Measurements from ENCODE around the gene SEC24B.

The SEC24B gene

GRCh38 chr4:109496875-109497274, 63.3 kb downstream of the SEC24B start:
- no peak overlapping the region for H3K4me3 ChIP-seq (ENCODE audit: low read depth, low read length)
- TF ChIP-seq MYC (IDR thresholded peaks at IDR 0.05; ENCODE audit: low read depth, low read length) (no peak), MAX (IDR thresholded peaks at IDR 0.05; ENCODE audit: low read depth, low read length) (no peak), CTCF (IDR thresholded peaks at IDR 0.05; ENCODE audit: low read depth, low read length) (no peak), POLR2A (IDR thresholded peaks at IDR 0.05; ENCODE audit: extremely low read depth, insufficient read length) (no peak)
- no peak for DNase-seq (ENCODE audit: low read depth)

- TF ChIP-seq CTCF (IDR thresholded peaks at IDR 0.05; ENCODE audit: low read depth, low read length) (no peak), MAX (IDR thresholded peaks at IDR 0.05; ENCODE audit: low read depth, low read length) (no peak), MYC (IDR thresholded peaks at IDR 0.05; ENCODE audit: low read depth, low read length) (no peak), POLR2A (IDR thresholded peaks at IDR 0.05; ENCODE audit: extremely low read depth, insufficient read length) (no peak)
- no peak overlapping the region for H3K4me3 ChIP-seq (ENCODE audit: low read depth, low read length)
- DNase-seq (ENCODE audit: low read depth), result no peak
These were observed 63.9 kb downstream of the SEC24B start for GRCh38 chr4:109497511-109497910.

- TF ChIP-seq CTCF (IDR thresholded peaks at IDR 0.05; ENCODE audit: low read depth, low read length) (no peak), MAX (IDR thresholded peaks at IDR 0.05; ENCODE audit: low read depth, low read length) (no peak), MYC (IDR thresholded peaks at IDR 0.05; ENCODE audit: low read depth, low read length) (no peak), POLR2A (IDR thresholded peaks at IDR 0.05; ENCODE audit: extremely low read depth, insufficient read length) (no peak)
- no peak overlapping the region for H3K4me3 ChIP-seq (ENCODE audit: low read depth, low read length)
- no peak for DNase-seq (ENCODE audit: low read depth)
These were observed 65.9 kb downstream of the SEC24B start for GRCh38 chr4:109499513-109499912.

GRCh38 chr4:109506890-109507289, 73.3 kb downstream of the SEC24B start:
- no peak for DNase-seq (ENCODE audit: low read depth)
- TF ChIP-seq MAX (IDR thresholded peaks at IDR 0.05; ENCODE audit: low read depth, low read length) (no peak), POLR2A (IDR thresholded peaks at IDR 0.05; ENCODE audit: extremely low read depth, insufficient read length) (no peak), CTCF (IDR thresholded peaks at IDR 0.05; ENCODE audit: low read depth, low read length) (no peak), MYC (IDR thresholded peaks at IDR 0.05; ENCODE audit: low read depth, low read length) (no peak)
- no peak overlapping the region for H3K4me3 ChIP-seq (ENCODE audit: low read depth, low read length)

GRCh38 chr4:109510687-109511086, 77.1 kb downstream of the SEC24B start:
- DNase-seq (ENCODE audit: low read depth), result no peak
- H3K4me3 ChIP-seq (ENCODE audit: low read depth, low read length), result no peak overlapping the region

More at GRCh38 chr4:109510687-109511086, 77.1 kb downstream of the SEC24B start:
- TF ChIP-seq POLR2A (IDR thresholded peaks at IDR 0.05; ENCODE audit: extremely low read depth, insufficient read length) (no peak), MAX (IDR thresholded peaks at IDR 0.05; ENCODE audit: low read depth, low read length) (no peak), CTCF (IDR thresholded peaks at IDR 0.05; ENCODE audit: low read depth, low read length) (no peak), MYC (IDR thresholded peaks at IDR 0.05; ENCODE audit: low read depth, low read length) (no peak)

Data from NB4 (cell line).